Panc1 (cell line): ENCODE data around the gene ERFL. TPM values are rescaled to one million over a fixed set of nuclear protein-coding genes. Genes with fewer than 3 reads are reported as not detected.

ENCODE experiments used
- ATAC-seq: fragments of 200-7000 bp; cut with Tn5 transposase; 2 replicates; pipeline ENCODE4 v1.9.1; 2020; ENCODE audit warnings: mild to moderate bottlenecking, moderate library complexity
- BruUV-seq: library from RNA; stranded (reverse); fragments of 400-500 nt; replicated peaks from 2 replicates; lab custom pipeline; 2021; lab: Mats Ljungman, UMichigan
- CTCF ChIA-PET: fragments of 300-600 bp; sonication (Branson Sonifier 250); formaldehyde crosslinking; loops from one replicate; lab custom pipeline; 2022; ENCODE audit warnings: antibody characterized with exemption; lab: Charles Lee
- POLR2A ChIA-PET: fragments of 300-600 bp; sonication (Branson Sonifier 250); formaldehyde crosslinking; loops from one replicate; lab custom pipeline; 2022; ENCODE audit warnings: antibody characterized with exemption; lab: Charles Lee
- DNase-seq: peaks from one replicate; pipeline ENCODE4 v3.0.0-alpha.2; 2010; ENCODE audit warnings: low read depth, low spot score
- H3K27ac ChIP-seq: 2 replicates; pipeline ENCODE4 v1.5.1; 2011; ENCODE audit warnings: mild to moderate bottlenecking, low read length, inconsistent platforms
- H3K27me3 ChIP-seq: fragments of 200-500 bp; sonication (Bioruptor generic); 2 replicates; pipeline ENCODE4 v1.6.0; 2014; ENCODE audit warnings: low read length, inconsistent platforms; ENCODE audit not compliant: control insufficient read depth, insufficient read depth
- H3K36me3 ChIP-seq: fragments of 200-500 bp; sonication (Bioruptor generic); 2 replicates; pipeline ENCODE4 v1.5.1; 2014; ENCODE audit warnings: inconsistent platforms, mild to moderate bottlenecking, low read length, moderate library complexity; ENCODE audit not compliant: control insufficient read depth, insufficient read depth
- H3K4me1 ChIP-seq: 2 replicates; pipeline ENCODE4 v1.5.1; 2011; ENCODE audit warnings: inconsistent platforms, mild to moderate bottlenecking, low read length, moderate library complexity; ENCODE audit not compliant: control insufficient read depth, insufficient read depth
- H3K4me3 ChIP-seq, 2 experiments: 2 replicates each; pipeline ENCODE4 v1.5.1; 2011 to 2012; ENCODE audit warnings: low read depth in 2 of 2, low read length in 2 of 2, mild to moderate bottlenecking in 2 of 2, inconsistent platforms in 1 of 2, moderate library complexity in 1 of 2
- H3K9me3 ChIP-seq: fragments of 200-500 bp; sonication (Bioruptor generic); 2 replicates; pipeline ENCODE4 v1.5.1; 2014; ENCODE audit warnings: low read depth, mild to moderate bottlenecking, inconsistent platforms, low read length, moderate library complexity; ENCODE audit not compliant: control insufficient read depth, insufficient read depth
- POLR2AphosphoS5 ChIP-seq: IDR thresholded peaks from 2 replicates; pipeline ENCODE4 v1.6.1; 2012; ENCODE audit warnings: mild to moderate bottlenecking, low read depth, low read length, moderate library complexity
- SIN3A ChIP-seq: IDR thresholded peaks from 2 replicates; pipeline ENCODE4 v1.6.1; 2012; ENCODE audit warnings: low read depth, mild to moderate bottlenecking, low read length, moderate library complexity, borderline replicate concordance; ENCODE audit not compliant: insufficient read depth
- TCF7L2 ChIP-seq: IDR thresholded peaks from 2 replicates; pipeline ENCODE4 v1.6.1; 2011; ENCODE audit warnings: mild to moderate bottlenecking, low read depth, low read length, inconsistent platforms
- in situ Hi-C: cut with HindIII; loops from 2 replicates; pipeline ENCODE4 v1.10.0; 2016; ENCODE audit warnings: low sequenced_read_pairs, low pct_unique_long_range_greater_than_20kb
- intact Hi-C: fragments of 100-400 bp; cut with micrococcal nuclease; formaldehyde crosslinking; loops from one replicate; pipeline ENCODE4 v1.10.0; 2022; ENCODE audit not compliant: unreplicated experiment
- total RNA-seq: library from RNA; stranded (reverse); gene quantifications from one replicate; pipeline ENCODE4 v1.2.1, GENCODE V29; 2021; ENCODE audit not compliant: unreplicated experiment
- TF ChIP-seq, protein P1 (sequence below): fragments of 450-650 bp; IDR thresholded peaks from 2 replicates; pipeline ENCODE4 v1.5.1; 2017; ENCODE audit warnings: mild to moderate bottlenecking
- TF ChIP-seq, protein P2 (sequence below), 2 experiments: IDR thresholded peaks; 2 replicates each; pipeline ENCODE4 v1.6.1; 2011 to 2012; ENCODE audit warnings: low read depth in 2 of 2, control low read depth in 1 of 2, low read length in 1 of 2, mild to moderate bottlenecking in 1 of 2, moderate library complexity in 1 of 2; ENCODE audit not compliant: insufficient read depth in 1 of 2

Gene ERFL
- total RNA-seq, 1 experiment from 2014 or later = 0.18 TPM

DNA sequence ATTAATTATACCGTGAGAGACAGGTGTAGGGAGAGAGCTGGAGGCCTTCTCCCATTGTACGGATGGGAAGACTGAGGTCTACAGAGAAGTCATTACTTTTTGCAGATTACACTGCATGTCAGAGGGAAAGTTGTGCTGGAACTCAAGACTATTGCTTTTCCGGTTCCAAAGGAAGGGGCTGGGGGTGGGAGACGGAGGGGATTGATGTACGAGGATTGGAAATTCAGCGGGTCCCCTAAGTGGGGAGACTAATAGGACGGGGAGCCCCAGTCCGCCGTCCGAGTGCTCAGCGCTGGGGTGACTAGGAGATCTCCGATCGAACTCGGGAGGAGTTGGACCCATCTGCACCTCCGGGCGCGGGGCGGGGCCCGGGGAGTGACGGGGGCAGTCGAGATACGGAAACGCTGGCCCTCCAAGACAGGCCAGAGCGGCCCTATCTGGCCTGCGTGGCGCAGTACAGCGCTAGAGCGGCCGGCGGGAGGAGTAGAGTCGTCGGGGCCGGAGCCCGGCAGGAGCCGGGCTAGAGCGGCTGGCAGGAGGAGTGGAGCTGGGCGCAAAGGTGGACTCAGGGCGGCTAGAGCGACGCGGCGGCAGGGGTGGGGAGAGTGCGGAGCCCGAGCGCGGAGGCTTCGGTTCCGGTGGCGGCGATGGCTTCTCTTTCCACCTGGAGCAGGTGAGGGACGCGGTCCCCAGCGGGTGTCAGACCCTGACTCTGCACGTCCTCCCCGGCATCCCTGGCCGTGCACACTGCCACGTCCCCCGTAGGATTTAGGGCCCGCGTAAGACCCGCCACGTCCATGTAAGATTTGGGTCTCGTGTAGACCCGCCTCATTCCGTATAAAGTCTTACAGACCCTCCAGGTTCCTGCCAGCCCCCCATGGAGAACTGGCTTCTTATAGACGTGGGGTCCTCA is 44.2 kb downstream of the ERFL start:
- intact Hi-C loops (loop anchor here (10.0 kb wide), 1 partner anchor 51 kb away; no protein-coding TSS in a partner anchor), in situ Hi-C loops (no loop called here)
- no peaks in the 10 kb centered on the region; the same call in 1 of the 2 replicates for H3K36me3 ChIP-seq
- ChIA-PET CTCF (no interaction called here), POLR2A (no interaction called here)
- DNase-seq (peak; percentile 68), ATAC-seq (peak; percentile 95)
- peak overlapping the region; percentile 79 to 93 for H3K4me3 ChIP-seq
- H3K4me1 ChIP-seq = peaks cover 25% of the 10 kb centered on the region
- TSS peak; percentile 64 for BruUV-seq
- H3K27me3 ChIP-seq = no peaks in the 10 kb centered on the region
- H3K9me3 ChIP-seq = no peaks in the 10 kb centered on the region
- peak overlapping the region; percentile 90 for H3K27ac ChIP-seq
- TF ChIP-seq SIN3A (peak; percentile 70; the same call in 1 of the 2 replicates), TCF7L2 (no peak), POLR2AphosphoS5 (peak; percentile 57)

DNA sequence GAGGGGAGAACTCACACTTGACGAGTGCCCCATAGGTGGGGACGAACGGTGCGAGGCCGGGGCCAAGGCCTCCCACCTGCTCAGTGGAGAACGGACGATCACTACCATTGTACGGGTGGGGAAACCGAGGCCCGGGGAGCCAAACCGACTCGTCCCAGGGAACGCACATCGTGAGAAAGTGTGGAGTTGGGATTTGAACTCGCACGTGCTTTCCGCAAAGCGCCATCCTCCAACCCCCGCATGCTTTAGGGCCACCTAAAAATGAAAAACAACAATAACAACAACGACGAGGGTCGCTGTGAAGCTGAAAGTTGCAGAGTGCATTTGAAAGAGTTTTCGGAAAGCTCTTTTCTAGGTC is 44.8 kb downstream of the ERFL start:
- H3K36me3 ChIP-seq = no peaks in the 10 kb centered on the region; the same call in 1 of the 2 replicates
- DNase-seq (no peak), ATAC-seq (no peak)
- intact Hi-C loops = loop anchor here (10.0 kb wide), 1 partner anchor 51 kb away; no protein-coding TSS in a partner anchor
- CTCF ChIA-PET = no interaction called here
- no TSS peak for BruUV-seq
- in situ Hi-C loops = no loop called here
- H3K4me1 ChIP-seq = peaks cover 24% of the 10 kb centered on the region
- POLR2A ChIA-PET = no interaction called here
- H3K9me3 ChIP-seq = no peaks in the 10 kb centered on the region
- no peaks in the 10 kb centered on the region for H3K27me3 ChIP-seq
- H3K4me3 ChIP-seq = peak overlapping the region; percentile 79 to 93
- peak overlapping the region; percentile 83 for H3K27ac ChIP-seq
- TF ChIP-seq, protein P1, sequence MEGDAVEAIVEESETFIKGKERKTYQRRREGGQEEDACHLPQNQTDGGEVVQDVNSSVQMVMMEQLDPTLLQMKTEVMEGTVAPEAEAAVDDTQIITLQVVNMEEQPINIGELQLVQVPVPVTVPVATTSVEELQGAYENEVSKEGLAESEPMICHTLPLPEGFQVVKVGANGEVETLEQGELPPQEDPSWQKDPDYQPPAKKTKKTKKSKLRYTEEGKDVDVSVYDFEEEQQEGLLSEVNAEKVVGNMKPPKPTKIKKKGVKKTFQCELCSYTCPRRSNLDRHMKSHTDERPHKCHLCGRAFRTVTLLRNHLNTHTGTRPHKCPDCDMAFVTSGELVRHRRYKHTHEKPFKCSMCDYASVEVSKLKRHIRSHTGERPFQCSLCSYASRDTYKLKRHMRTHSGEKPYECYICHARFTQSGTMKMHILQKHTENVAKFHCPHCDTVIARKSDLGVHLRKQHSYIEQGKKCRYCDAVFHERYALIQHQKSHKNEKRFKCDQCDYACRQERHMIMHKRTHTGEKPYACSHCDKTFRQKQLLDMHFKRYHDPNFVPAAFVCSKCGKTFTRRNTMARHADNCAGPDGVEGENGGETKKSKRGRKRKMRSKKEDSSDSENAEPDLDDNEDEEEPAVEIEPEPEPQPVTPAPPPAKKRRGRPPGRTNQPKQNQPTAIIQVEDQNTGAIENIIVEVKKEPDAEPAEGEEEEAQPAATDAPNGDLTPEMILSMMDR = no peak
- no peak for TF ChIP-seq TCF7L2
- TF ChIP-seq SIN3A = no peak

DNA sequence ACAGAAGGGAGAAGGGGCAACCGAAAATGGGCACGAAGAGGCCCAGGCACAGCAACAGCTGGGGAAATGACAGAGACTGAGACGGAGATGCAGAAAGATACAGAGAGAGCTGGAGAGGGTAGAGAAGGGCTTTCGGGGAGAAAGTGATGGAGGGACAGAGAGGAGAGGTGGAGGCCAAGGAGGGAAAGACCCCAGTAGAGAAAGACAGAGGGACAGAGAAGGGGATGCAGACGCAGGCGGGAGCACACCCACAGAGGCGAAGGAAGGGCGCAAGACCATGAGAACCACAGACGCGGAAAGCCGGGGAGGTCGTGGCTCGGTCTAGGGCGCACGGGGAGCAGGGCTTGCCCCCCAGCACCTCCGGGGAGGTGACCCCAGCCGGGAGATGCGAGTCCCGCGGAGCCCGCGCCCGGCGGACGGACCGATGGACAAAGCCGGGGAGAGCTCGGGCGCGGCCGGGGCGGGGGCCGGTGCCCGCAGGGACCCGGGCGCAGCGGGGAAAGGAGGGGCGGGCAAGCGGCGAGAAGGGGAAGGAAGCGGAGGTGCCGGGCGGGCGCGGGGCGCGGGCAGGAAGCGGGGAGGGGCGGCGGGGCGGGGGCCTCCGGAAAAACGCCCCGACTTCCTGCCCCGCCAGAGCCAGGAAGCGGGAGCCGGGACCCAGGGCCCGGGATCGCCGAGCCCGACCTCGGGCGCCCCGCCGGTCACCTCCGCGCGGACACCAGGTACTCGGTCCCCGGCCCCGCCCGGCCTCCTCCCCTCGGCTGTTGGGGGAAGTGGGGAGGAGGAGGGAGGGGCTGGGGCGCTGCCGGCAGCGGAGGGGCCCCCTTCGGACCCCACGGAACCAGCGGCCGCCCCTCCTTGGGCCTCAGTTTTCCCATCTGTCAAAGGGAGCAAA is 45.4 kb downstream of the ERFL start, which contains the start of gene ARHGEF1:
Gene ARHGEF1 (plus strand): TSS at position 617 of the 895 bp plus-strand sequence. CDS start 4,899 bp downstream, outside the sequence.
- Histone ChIP-seq H3K27ac (peak within 1 kb of the TSS; percentile 83), H3K27me3 (no peaks in the 10 kb centered on the region), H3K36me3 (no peaks in the 10 kb centered on the region; the same call in 1 of the 2 replicates), H3K4me1 (peaks cover 21% of the 10 kb centered on the region), H3K4me3 (peak within 1 kb of the TSS; percentile 79 to 93), H3K9me3 (no peaks in the 10 kb centered on the region)
- TF ChIP-seq, protein P1 = no peak
- TF ChIP-seq TCF7L2 (no peak), POLR2AphosphoS5 (no peak), SIN3A (no peak)
- TF ChIP-seq, protein P2, sequence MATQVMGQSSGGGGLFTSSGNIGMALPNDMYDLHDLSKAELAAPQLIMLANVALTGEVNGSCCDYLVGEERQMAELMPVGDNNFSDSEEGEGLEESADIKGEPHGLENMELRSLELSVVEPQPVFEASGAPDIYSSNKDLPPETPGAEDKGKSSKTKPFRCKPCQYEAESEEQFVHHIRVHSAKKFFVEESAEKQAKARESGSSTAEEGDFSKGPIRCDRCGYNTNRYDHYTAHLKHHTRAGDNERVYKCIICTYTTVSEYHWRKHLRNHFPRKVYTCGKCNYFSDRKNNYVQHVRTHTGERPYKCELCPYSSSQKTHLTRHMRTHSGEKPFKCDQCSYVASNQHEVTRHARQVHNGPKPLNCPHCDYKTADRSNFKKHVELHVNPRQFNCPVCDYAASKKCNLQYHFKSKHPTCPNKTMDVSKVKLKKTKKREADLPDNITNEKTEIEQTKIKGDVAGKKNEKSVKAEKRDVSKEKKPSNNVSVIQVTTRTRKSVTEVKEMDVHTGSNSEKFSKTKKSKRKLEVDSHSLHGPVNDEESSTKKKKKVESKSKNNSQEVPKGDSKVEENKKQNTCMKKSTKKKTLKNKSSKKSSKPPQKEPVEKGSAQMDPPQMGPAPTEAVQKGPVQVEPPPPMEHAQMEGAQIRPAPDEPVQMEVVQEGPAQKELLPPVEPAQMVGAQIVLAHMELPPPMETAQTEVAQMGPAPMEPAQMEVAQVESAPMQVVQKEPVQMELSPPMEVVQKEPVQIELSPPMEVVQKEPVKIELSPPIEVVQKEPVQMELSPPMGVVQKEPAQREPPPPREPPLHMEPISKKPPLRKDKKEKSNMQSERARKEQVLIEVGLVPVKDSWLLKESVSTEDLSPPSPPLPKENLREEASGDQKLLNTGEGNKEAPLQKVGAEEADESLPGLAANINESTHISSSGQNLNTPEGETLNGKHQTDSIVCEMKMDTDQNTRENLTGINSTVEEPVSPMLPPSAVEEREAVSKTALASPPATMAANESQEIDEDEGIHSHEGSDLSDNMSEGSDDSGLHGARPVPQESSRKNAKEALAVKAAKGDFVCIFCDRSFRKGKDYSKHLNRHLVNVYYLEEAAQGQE (IDR thresholded peaks at IDR 0.05; ENCODE audit: insufficient read depth in 1 of 2, low read depth in 2 of 2, low read length in 1 of 2) = no peak
- ChIA-PET POLR2A (no interaction called here), CTCF (no interaction called here)
- ATAC-seq (peak; percentile 27), DNase-seq (no peak)
- in situ Hi-C loops (no loop called here), intact Hi-C loops (loop anchor here (10.0 kb wide), 1 partner anchor 52 kb away; no protein-coding TSS in a partner anchor)
- no TSS peak for BruUV-seq
